Measurements from ENCODE around the gene PPHLN1. TPM values are rescaled to one million over a fixed set of nuclear protein-coding genes. Genes with fewer than 3 reads are reported as not detected.
"Not testable (repeated sequence)": the region's sequence is repeated elsewhere in the genome, so short reads cannot be mapped to it uniquely, and the experiment has no call there.

The PPHLN1 gene
- total and polyA plus RNA-seq, 9 donors = 52.4 to 62.5 (median 57.5) TPM

DNA sequence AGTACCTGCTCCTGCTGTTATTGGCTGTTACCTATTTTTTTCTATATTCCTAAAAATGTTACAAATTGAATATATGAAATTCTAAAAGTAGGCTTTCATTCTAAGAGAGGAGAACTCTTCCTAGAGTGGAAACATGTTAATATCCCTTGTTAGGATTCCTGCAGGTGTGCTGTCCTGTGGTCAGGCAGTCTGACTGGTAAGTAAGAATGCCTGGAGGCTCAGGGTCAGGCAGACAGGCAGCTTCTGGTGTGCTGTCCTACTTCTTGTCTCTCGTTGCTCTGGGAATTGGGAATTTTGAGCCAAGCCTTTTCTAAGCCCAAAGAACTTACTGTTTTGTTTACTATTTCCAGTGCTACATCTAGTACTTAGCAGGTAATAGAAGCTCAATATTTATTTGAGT is 10.3 kb downstream of the PPHLN1 start:
- no peaks in the 10 kb centered on the region for H3K4me1 ChIP-seq (ENCODE audit: control insufficient read depth, insufficient read depth, low read length)
- H3K27me3 ChIP-seq (ENCODE audit: control insufficient read depth, insufficient read depth, low read length) = no peaks in the 10 kb centered on the region
- no peak overlapping the region for H3K27ac ChIP-seq (ENCODE audit: low read length)
- H3K36me3 ChIP-seq (ENCODE audit: control insufficient read depth, insufficient read depth, low read length) = peaks cover 13% of the 10 kb centered on the region
- no peaks in the 10 kb centered on the region for H3K9me3 ChIP-seq (replicated peaks; ENCODE audit: control insufficient read depth, low read depth, low read length)
- WGBS (ENCODE audit: insufficient coverage) = no CpG with 5 or more reads among the region's 1 CpG
- no peak overlapping the region for H3K4me3 ChIP-seq (ENCODE audit: low read length)
- no peak for DNase-seq

GRCh38 chr12:42338280-42338679 is 12.3 kb downstream of the PPHLN1 start:
- Histone ChIP-seq H3K36me3 (ENCODE audit: control insufficient read depth, insufficient read depth, low read length) (peaks cover 13% of the 10 kb centered on the region), H3K27me3 (ENCODE audit: control insufficient read depth, insufficient read depth, low read length) (no peaks in the 10 kb centered on the region), H3K4me3 (ENCODE audit: low read length) (no peak overlapping the region), H3K9me3 (replicated peaks; ENCODE audit: control insufficient read depth, low read depth, low read length) (no peaks in the 10 kb centered on the region), H3K27ac (ENCODE audit: low read length) (no peak overlapping the region), H3K4me1 (ENCODE audit: control insufficient read depth, insufficient read depth, low read length) (no peaks in the 10 kb centered on the region)
- WGBS (ENCODE audit: insufficient coverage) = 95% methylated on average over 2 of the region's 2 CpGs
- no peak for DNase-seq

GRCh38 chr12:42342028-42342427 is 16.1 kb downstream of the PPHLN1 start:
- WGBS (ENCODE audit: insufficient coverage) = 100% methylated on average over 1 of the region's 2 CpGs
- Histone ChIP-seq H3K4me1 (ENCODE audit: control insufficient read depth, insufficient read depth, low read length) (no peaks in the 10 kb centered on the region), H3K27me3 (ENCODE audit: control insufficient read depth, insufficient read depth, low read length) (no peaks in the 10 kb centered on the region), H3K9me3 (replicated peaks; ENCODE audit: control insufficient read depth, low read depth, low read length) (no peaks in the 10 kb centered on the region), H3K4me3 (ENCODE audit: low read length) (no peak overlapping the region), H3K27ac (ENCODE audit: low read length) (no peak overlapping the region), H3K36me3 (ENCODE audit: control insufficient read depth, insufficient read depth, low read length) (peaks cover 8% of the 10 kb centered on the region)
- DNase-seq = no peak

GRCh38 chr12:42343721-42344120 is 17.8 kb downstream of the PPHLN1 start:
- no peaks in the 10 kb centered on the region for H3K36me3 ChIP-seq (ENCODE audit: control insufficient read depth, insufficient read depth, low read length)
- H3K27me3 ChIP-seq (ENCODE audit: control insufficient read depth, insufficient read depth, low read length) = no peaks in the 10 kb centered on the region
- H3K9me3 ChIP-seq (replicated peaks; ENCODE audit: control insufficient read depth, low read depth, low read length) = no peaks in the 10 kb centered on the region
- WGBS (ENCODE audit: insufficient coverage) = no CpG with 5 or more reads among the region's 3 CpGs
- H3K27ac ChIP-seq (ENCODE audit: low read length) = no peak overlapping the region
- no peak overlapping the region for H3K4me3 ChIP-seq (ENCODE audit: low read length)
- DNase-seq = no peak
- H3K4me1 ChIP-seq (ENCODE audit: control insufficient read depth, insufficient read depth, low read length) = no peaks in the 10 kb centered on the region

DNA sequence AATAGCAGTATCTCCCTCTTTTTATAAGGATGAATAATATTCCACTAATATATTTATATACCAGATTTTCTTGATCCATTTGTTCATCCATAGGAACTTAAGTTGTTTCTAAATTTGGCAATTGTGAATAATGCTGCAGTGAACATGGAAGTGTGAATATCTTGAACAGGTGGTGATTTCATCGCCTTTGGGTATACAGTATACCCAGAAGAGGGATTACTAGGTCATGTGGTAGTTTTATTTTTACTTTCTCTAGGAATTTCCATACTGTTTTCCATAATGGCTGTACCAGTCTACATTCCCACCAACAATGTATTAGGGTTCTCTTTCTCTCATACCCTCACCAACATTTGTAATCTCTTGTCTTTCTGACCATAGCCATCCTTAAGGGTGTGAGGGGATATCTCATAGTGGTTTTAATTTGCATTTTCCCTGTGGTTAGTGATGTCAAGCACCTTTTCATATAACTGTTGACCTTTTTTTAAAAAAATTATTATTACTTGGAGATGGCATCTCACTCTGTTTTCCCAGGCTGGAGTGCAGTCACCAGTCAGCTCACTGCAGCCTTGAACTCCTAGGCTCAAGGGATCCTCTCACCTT is 20.5 kb downstream of the PPHLN1 start:
- no peak overlapping the region for H3K27ac ChIP-seq (ENCODE audit: low read length)
- no peaks in the 10 kb centered on the region for H3K4me1 ChIP-seq (ENCODE audit: control insufficient read depth, insufficient read depth, low read length)
- no peak overlapping the region for H3K4me3 ChIP-seq (ENCODE audit: low read length)
- no peak for DNase-seq
- no CpG with 5 or more reads among the region's 1 CpG for WGBS (ENCODE audit: insufficient coverage)
- no peaks in the 10 kb centered on the region for H3K27me3 ChIP-seq (ENCODE audit: control insufficient read depth, insufficient read depth, low read length)
- no peaks in the 10 kb centered on the region for H3K9me3 ChIP-seq (replicated peaks; ENCODE audit: control insufficient read depth, low read depth, low read length)
- no peaks in the 10 kb centered on the region for H3K36me3 ChIP-seq (ENCODE audit: control insufficient read depth, insufficient read depth, low read length)

- not testable (repeated sequence) for H3K9me3 ChIP-seq (replicated peaks; ENCODE audit: control insufficient read depth, low read depth, low read length); H3K36me3 ChIP-seq (ENCODE audit: control insufficient read depth, insufficient read depth, low read length); H3K27ac ChIP-seq (ENCODE audit: low read length); H3K27me3 ChIP-seq (ENCODE audit: control insufficient read depth, insufficient read depth, low read length); DNase-seq; H3K4me1 ChIP-seq (ENCODE audit: control insufficient read depth, insufficient read depth, low read length); H3K4me3 ChIP-seq (ENCODE audit: low read length)
- WGBS (ENCODE audit: insufficient coverage) = 96% methylated on average over 6 of the region's 16 CpGs
Observed at GRCh38 chr12:42349119-42350020, 23.4 kb downstream of the PPHLN1 start.

DNA sequence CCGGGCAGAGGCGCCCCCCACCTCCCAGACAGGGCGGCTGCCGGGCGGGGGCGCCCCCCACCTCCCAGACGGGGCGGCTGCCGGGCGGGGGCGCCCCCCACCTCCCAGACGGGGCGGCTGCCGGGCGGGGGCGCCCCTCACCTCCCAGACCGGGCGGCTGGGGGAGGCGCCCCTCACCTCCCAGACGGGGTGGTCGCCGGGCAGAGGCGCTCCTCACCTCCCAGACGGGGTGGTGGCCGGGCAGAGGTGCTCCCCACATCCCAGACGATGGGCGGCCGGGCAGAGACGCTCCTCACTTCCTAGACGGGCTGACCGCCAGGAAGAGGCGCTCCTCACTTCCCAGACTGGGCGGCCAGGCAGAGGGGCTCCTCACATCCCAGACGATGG is 24.0 kb downstream of the PPHLN1 start:
- not testable (repeated sequence) for H3K27me3 ChIP-seq (ENCODE audit: control insufficient read depth, insufficient read depth, low read length); H3K4me1 ChIP-seq (ENCODE audit: control insufficient read depth, insufficient read depth, low read length); H3K27ac ChIP-seq (ENCODE audit: low read length); DNase-seq; H3K4me3 ChIP-seq (ENCODE audit: low read length); H3K9me3 ChIP-seq (replicated peaks; ENCODE audit: control insufficient read depth, low read depth, low read length); H3K36me3 ChIP-seq (ENCODE audit: control insufficient read depth, insufficient read depth, low read length)
- WGBS (ENCODE audit: insufficient coverage) = 87% methylated on average over 21 of the region's 34 CpGs

GRCh38 chr12:42356344-42356743 is 30.4 kb downstream of the PPHLN1 start:
- no CpG with 5 or more reads among the region's 2 CpGs for WGBS (ENCODE audit: insufficient coverage)
- Histone ChIP-seq H3K4me3 (ENCODE audit: low read length) (no peak overlapping the region), H3K27ac (ENCODE audit: low read length) (no peak overlapping the region), H3K36me3 (ENCODE audit: control insufficient read depth, insufficient read depth, low read length) (peaks cover 7% of the 10 kb centered on the region), H3K9me3 (replicated peaks; ENCODE audit: control insufficient read depth, low read depth, low read length) (no peaks in the 10 kb centered on the region), H3K27me3 (ENCODE audit: control insufficient read depth, insufficient read depth, low read length) (no peaks in the 10 kb centered on the region), H3K4me1 (ENCODE audit: control insufficient read depth, insufficient read depth, low read length) (no peaks in the 10 kb centered on the region)
- DNase-seq = no peak

DNA sequence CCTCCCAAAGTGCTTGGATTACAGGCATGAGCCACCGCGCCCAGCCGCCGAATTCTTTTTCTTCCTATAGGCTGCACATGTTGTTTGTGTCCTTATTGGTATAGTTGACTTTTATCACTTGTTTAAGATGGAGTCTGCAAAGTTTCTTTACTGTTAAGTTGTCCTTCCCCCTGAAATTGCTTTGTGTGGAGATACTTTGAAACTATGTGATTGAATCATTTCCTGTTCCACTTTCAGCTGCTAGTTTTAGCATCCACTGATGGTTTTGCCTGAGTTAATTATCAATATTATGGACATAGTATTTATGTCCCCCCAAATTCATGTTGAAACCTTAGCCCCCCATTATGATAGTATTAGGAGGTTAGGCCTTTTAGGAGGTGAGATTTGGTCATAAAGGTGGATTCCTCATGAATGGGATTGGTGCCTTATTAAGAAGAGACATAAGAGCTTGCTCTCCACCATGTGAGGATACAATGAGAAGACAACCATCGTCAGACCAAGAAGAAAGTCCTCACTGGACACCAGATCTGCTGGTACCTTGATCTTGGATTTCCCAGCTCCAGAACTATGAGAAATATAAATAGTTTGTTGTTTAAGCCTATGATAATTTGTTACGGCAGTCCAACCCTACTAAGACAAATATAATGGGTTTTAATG is 34.9 kb downstream of the PPHLN1 start:
- Histone ChIP-seq H3K36me3 (ENCODE audit: control insufficient read depth, insufficient read depth, low read length) (peaks cover 6% of the 10 kb centered on the region), H3K27me3 (ENCODE audit: control insufficient read depth, insufficient read depth, low read length) (no peaks in the 10 kb centered on the region), H3K9me3 (replicated peaks; ENCODE audit: control insufficient read depth, low read depth, low read length) (no peaks in the 10 kb centered on the region), H3K4me3 (ENCODE audit: low read length) (no peak overlapping the region), H3K4me1 (ENCODE audit: control insufficient read depth, insufficient read depth, low read length) (no peaks in the 10 kb centered on the region), H3K27ac (ENCODE audit: low read length) (no peak overlapping the region)
- no CpG with 5 or more reads among the region's 6 CpGs for WGBS (ENCODE audit: insufficient coverage)
- no peak for DNase-seq

GRCh38 chr12:42361909-42362646 is 36.1 kb downstream of the PPHLN1 start:
- Histone ChIP-seq H3K27me3 (ENCODE audit: control insufficient read depth, insufficient read depth, low read length) (no peaks in the 10 kb centered on the region), H3K27ac (ENCODE audit: low read length) (no peak overlapping the region), H3K4me1 (ENCODE audit: control insufficient read depth, insufficient read depth, low read length) (no peaks in the 10 kb centered on the region), H3K4me3 (ENCODE audit: low read length) (no peak overlapping the region), H3K36me3 (ENCODE audit: control insufficient read depth, insufficient read depth, low read length) (no peaks in the 10 kb centered on the region), H3K9me3 (replicated peaks; ENCODE audit: control insufficient read depth, low read depth, low read length) (no peaks in the 10 kb centered on the region)
- no CpG with 5 or more reads among the region's 4 CpGs for WGBS (ENCODE audit: insufficient coverage)
- DNase-seq = no peak

All from muscle of leg (tissue), 11 donors.